Kidney (tissue), 14 donors: ENCODE results near the gene PCBP2. TPM values are rescaled to one million over a fixed set of nuclear protein-coding genes. Genes with fewer than 3 reads are reported as not detected.

Source experiments
- DNase-seq, 5 donors: peaks; one replicate each; pipeline ENCODE4 v3.0.0-alpha.2; 2013 to 2020
- FAIRE-seq: peaks from 2 replicates; lab custom pipeline; 2012; peaks lifted over from hg19 to GRCh38; lab: Jason Lieb, UNC
- H3K27ac ChIP-seq, 2 donors: one replicate each; pipeline ENCODE4 v1.7.0; 2013; ENCODE audit warnings: low read depth in 2 of 2, low read length in 2 of 2, inconsistent platforms in 1 of 2
- H3K27me3 ChIP-seq: one replicate; pipeline ENCODE4 v1.7.1; 2013; ENCODE audit warnings: low read length, inconsistent platforms; ENCODE audit not compliant: control insufficient read depth, insufficient read depth
- H3K36me3 ChIP-seq, 3 donors: one replicate each; pipeline versions ENCODE4 v1.7.0 to v1.7.1; 2013; ENCODE audit warnings: low read length in 3 of 3, control low read depth in 1 of 3, inconsistent platforms in 1 of 3; ENCODE audit not compliant: insufficient read depth in 3 of 3, control insufficient read depth in 2 of 3
- H3K4me1 ChIP-seq, 3 donors: one replicate each; pipeline versions ENCODE4 v1.7.0 to v1.7.1; 2013; ENCODE audit warnings: low read length in 3 of 3, inconsistent platforms in 1 of 3, low read depth in 1 of 3; ENCODE audit not compliant: control insufficient read depth in 2 of 3, insufficient read depth in 2 of 3
- H3K4me3 ChIP-seq, 3 donors: one replicate each; pipeline versions ENCODE4 v1.7.0 to v1.8.1; 2013; ENCODE audit warnings: low read length in 3 of 3, control low read depth in 1 of 3, inconsistent platforms in 1 of 3
- H3K9ac ChIP-seq, 3 donors: one replicate each; pipeline versions ENCODE4 v1.7.0 to v1.7.1; 2013; ENCODE audit warnings: low read length in 3 of 3, control low read depth in 1 of 3, inconsistent platforms in 1 of 3
- H3K9me3 ChIP-seq, 3 donors: one replicate each; pipeline versions ENCODE4 v1.7.0 to v1.7.1; 2013; ENCODE audit warnings: low read length in 3 of 3, control low read depth in 1 of 3, inconsistent platforms in 1 of 3; ENCODE audit not compliant: control insufficient read depth in 2 of 3, insufficient read depth in 1 of 3
- intact Hi-C: fragments of 100-400 bp; cut with DNase I; formaldehyde crosslinking; loops from one replicate; pipeline ENCODE4 v1.11.1; 2022
- polyA plus RNA-seq: library from polyadenylated mRNA; stranded (reverse); fragments of 350-450 nt; fragmentation: Illumina TruSeq; extraction: RNeasy Lipid Tissue Mini Kit (QIAGEN cat#74804); gene quantifications from one replicate; pipeline ENCODE4 v1.2.3, GENCODE V29; 2014; ENCODE audit warnings: low read depth, low replicate concordance; ENCODE audit not compliant: insufficient read depth
- total RNA-seq: library from RNA; stranded (reverse); fragmentation: NEBNext Ultra II Directional; extraction: Animal tissue kit (Norgen Biotek cat#: 25700); gene quantifications from one replicate; pipeline ENCODE4 v1.2.1, GENCODE V29; 2021
- TF ChIP-seq, protein P1 (sequence below): IDR thresholded peaks from 3 replicates; pipeline ENCODE4 v1.5.1; 2012; ENCODE audit warnings: mild to moderate bottlenecking, moderate library complexity, borderline replicate concordance; ENCODE audit not compliant: insufficient read depth; ENCODE audit errors: extremely low read depth
- donor health status: control.
- donor health status: control.
- donor health status: control.
- donor health status: control.
- donor health status: control.
- donor health status: DM: yes; HTN: yes; CAD: no.
- donor health status: Normal renal cell carcinoma (clear cell type).

The PCBP2 gene
- total and polyA plus RNA-seq, 2 donors from 2014 or later, result 597 to 732 TPM

DNA sequence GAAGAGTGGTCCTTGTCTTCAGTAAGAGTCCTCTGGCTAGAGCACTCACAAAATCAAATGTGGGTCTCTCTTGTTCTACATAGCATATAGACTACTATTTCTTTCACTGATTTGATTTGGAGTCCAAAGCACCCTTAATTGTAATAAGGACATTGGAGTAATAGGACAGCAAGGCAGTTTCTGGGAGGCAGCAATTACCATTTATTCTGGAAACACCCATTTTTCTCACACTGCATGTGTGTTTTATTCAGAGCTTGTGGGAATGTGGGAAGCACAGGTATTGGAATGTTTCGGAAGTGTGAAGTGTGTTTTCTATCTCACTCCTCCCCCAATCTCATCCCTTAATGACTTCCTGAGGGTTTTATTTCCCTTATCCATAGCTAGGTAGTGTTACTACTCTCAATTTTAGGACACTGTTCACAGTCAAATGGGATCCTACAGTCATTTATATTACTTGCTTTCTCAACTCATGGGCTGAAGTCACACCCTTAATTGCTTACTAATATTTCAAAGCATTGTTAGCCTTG is 20.2 kb downstream of the PCBP2 start:
- DNase-seq, result no peak
- no peak overlapping the region for H3K9ac ChIP-seq
- H3K4me3 ChIP-seq, result no peak overlapping the region
- intact Hi-C loops, result no loop called here
- no peaks in the 10 kb centered on the region for H3K27me3 ChIP-seq
- no peak overlapping the region for H3K27ac ChIP-seq
- peaks cover 3 to 38% (median 22%) of the 10 kb centered on the region in 3 donors for H3K4me1 ChIP-seq
- H3K9me3 ChIP-seq, result no peaks in the 10 kb centered on the region
- TF ChIP-seq, protein P1, sequence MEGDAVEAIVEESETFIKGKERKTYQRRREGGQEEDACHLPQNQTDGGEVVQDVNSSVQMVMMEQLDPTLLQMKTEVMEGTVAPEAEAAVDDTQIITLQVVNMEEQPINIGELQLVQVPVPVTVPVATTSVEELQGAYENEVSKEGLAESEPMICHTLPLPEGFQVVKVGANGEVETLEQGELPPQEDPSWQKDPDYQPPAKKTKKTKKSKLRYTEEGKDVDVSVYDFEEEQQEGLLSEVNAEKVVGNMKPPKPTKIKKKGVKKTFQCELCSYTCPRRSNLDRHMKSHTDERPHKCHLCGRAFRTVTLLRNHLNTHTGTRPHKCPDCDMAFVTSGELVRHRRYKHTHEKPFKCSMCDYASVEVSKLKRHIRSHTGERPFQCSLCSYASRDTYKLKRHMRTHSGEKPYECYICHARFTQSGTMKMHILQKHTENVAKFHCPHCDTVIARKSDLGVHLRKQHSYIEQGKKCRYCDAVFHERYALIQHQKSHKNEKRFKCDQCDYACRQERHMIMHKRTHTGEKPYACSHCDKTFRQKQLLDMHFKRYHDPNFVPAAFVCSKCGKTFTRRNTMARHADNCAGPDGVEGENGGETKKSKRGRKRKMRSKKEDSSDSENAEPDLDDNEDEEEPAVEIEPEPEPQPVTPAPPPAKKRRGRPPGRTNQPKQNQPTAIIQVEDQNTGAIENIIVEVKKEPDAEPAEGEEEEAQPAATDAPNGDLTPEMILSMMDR, result no peak
- no peak for FAIRE-seq
- peaks cover 36 to 84% (median 53%) of the 10 kb centered on the region in 3 donors for H3K36me3 ChIP-seq

DNA sequence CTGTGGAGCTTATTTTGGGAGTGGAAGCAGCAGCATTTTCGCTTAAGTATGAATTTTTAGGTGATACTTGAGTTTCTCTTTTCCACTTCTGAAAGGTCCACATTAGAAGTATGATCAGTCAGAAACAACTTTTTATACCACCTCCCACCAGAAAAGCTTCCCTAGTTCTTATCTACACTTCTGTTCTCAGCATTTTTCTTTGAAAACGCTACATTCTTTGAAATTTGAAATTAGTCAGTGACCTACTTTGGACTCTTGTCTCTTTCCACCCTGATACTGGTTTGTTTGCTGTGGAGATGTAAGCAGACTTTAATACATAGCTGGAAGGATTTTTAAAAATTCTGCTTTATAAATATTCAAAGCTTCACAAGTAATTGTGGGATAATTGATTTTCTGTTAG is 22.2 kb downstream of the PCBP2 start:
- DNase-seq (no peak), FAIRE-seq (no peak)
- Histone ChIP-seq H3K27me3 (no peaks in the 10 kb centered on the region), H3K9me3 (no peaks in the 10 kb centered on the region), H3K4me3 (no peak overlapping the region), H3K9ac (no peak overlapping the region), H3K36me3 (peaks cover 31 to 79% (median 42%) of the 10 kb centered on the region in 3 donors), H3K27ac (peak overlapping the region in 1 of 2 donors; percentile 20), H3K4me1 (peaks cover 3 to 38% (median 22%) of the 10 kb centered on the region in 3 donors)
- intact Hi-C loops, result no loop called here
- TF ChIP-seq, protein P1, result no peak

DNA sequence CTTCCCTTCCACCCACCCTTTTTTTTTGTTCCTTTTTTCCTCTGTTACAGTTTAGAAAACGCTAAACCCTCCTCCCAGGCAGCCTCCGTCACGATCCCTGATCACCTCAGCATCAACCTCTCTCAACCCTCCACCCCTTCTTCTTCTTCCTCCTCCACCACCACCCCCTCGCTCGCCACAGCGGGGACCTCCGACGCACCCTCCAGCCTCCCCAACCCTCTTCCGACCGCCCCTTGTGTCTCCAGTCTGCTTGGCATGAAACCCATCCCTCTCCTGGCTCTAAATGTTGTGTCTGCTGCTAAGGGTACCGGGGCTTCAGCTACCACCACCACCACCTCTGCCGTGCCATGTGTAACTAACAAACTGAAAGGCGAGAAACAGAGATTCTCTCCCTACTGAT is 22.9 kb downstream of the PCBP2 start:
- Histone ChIP-seq H3K27me3 (no peaks in the 10 kb centered on the region), H3K4me1 (peaks cover 3 to 38% (median 22%) of the 10 kb centered on the region in 3 donors), H3K9me3 (no peaks in the 10 kb centered on the region), H3K36me3 (peaks cover 31 to 79% (median 44%) of the 10 kb centered on the region in 3 donors), H3K27ac (peak overlapping the region; percentile 20 to 38), H3K9ac (no peak overlapping the region), H3K4me3 (peak overlapping the region in 1 of 3 donors; percentile 6)
- no peak for DNase-seq
- intact Hi-C loops, result no loop called here
- TF ChIP-seq, protein P1, result no peak
- FAIRE-seq, result no peak

DNA sequence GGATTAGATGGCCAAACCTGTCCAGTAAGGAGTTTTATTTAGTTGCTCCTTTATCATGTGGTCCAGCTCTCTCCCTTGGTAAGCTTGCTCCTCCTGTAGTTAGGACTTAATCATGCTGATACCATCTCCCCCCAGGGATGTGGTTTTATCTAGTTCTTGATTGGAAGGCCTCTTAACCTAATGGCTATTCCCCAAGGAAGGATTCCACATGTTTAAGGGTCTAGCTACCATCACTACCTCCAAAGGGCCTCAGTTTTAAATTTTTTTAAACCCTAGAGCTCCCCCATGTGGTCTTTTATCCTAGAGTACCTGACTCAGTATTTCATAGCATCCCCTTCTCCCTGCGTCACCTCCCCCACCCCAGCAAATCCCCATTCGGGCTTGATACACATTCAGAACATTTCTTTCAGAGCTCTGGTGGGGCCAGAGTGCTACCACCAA is 24.9 kb downstream of the PCBP2 start:
- peaks cover 3 to 38% (median 22%) of the 10 kb centered on the region in 3 donors for H3K4me1 ChIP-seq
- no peak overlapping the region for H3K27ac ChIP-seq
- H3K9ac ChIP-seq, result no peak overlapping the region
- H3K27me3 ChIP-seq, result no peaks in the 10 kb centered on the region
- peaks cover 31 to 87% (median 45%) of the 10 kb centered on the region in 3 donors for H3K36me3 ChIP-seq
- intact Hi-C loops, result no loop called here
- H3K4me3 ChIP-seq, result no peak overlapping the region
- FAIRE-seq (no peak), DNase-seq (no peak)
- TF ChIP-seq, protein P1, result no peak
- no peaks in the 10 kb centered on the region for H3K9me3 ChIP-seq
